ENCODE measurements around the gene PDX1.

DNA sequence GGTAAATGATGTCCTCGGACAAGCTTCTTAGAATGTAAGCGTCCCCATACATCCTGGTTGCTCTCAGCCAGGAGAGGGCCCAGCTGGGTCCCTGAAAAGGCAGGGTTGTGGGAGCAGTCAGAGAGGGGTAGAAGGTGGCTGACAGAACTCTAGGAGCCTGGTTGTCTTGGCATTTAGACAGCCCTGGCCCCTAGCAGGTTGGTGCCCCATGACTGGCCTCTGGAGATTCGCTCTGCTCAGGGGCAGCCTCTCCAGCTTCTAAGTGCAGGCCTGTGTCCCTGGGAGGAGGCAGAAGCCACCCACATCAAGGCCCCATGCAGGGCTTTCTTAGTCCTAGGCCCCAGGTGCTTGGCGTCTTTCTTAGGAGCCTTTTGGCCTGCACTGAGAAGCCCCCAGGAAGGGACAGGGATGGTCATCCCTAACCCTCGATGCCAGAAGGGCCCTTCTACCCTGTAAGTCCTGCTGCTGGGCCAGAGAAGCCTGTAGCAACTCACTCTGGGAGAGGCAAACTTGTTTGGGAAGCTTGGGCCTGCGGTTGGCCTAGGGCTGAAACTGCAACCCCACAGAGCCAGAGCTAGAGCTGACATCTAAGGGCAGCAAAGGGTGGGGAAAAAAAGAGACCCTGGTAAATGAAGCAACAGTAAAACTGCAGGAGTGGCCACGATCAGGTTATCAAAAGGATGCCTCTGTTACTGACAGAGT, 52.1 kb downstream of the PDX1 start:
- TF ChIP-seq, protein P1, sequence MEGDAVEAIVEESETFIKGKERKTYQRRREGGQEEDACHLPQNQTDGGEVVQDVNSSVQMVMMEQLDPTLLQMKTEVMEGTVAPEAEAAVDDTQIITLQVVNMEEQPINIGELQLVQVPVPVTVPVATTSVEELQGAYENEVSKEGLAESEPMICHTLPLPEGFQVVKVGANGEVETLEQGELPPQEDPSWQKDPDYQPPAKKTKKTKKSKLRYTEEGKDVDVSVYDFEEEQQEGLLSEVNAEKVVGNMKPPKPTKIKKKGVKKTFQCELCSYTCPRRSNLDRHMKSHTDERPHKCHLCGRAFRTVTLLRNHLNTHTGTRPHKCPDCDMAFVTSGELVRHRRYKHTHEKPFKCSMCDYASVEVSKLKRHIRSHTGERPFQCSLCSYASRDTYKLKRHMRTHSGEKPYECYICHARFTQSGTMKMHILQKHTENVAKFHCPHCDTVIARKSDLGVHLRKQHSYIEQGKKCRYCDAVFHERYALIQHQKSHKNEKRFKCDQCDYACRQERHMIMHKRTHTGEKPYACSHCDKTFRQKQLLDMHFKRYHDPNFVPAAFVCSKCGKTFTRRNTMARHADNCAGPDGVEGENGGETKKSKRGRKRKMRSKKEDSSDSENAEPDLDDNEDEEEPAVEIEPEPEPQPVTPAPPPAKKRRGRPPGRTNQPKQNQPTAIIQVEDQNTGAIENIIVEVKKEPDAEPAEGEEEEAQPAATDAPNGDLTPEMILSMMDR (IDR thresholded peaks at IDR 0.05), result no peak
- TF ChIP-seq POLR2A (IDR thresholded peaks at IDR 0.05), result no peak
